ENCODE data around the gene KCTD17. TPM values are rescaled to one million over a fixed set of nuclear protein-coding genes. Genes with fewer than 3 reads are reported as not detected.

The KCTD17 gene
- total and polyA plus RNA-seq, 3 experiments from 2014 or later: 12.9 to 44.8 (median 40.8) TPM

GRCh38 chr22:37062702-37063381 lies 11.3 kb downstream of the KCTD17 start:
- Histone ChIP-seq H3K4me1 (ENCODE audit: insufficient read depth, low read length) (no peaks in the 10 kb centered on the region), H3K4me3 (ENCODE audit: low read length) (no peak overlapping the region), H3K27me3 (ENCODE audit: insufficient read depth, low read length, poor library complexity, severe bottlenecking) (no peaks in the 10 kb centered on the region), H3K27ac (ENCODE audit: low read depth, low read length) (no peak overlapping the region), H3K36me3 (ENCODE audit: insufficient read depth, low read length) (no peaks in the 10 kb centered on the region), H3K9me3 (ENCODE audit: low read length) (no peaks in the 10 kb centered on the region)
- Mint-ChIP-seq H3K27ac (peak overlapping the region in 1 of 8 donors; percentile 23), H3K27me3 (peaks cover 4% of the 10 kb centered on the region in 2 donors), H3K4me1 (peaks cover 7 to 26% (median 7%) of the 10 kb centered on the region in 3 donors), H3K4me3 (no peak overlapping the region), H3K9me3 (no peaks in the 10 kb centered on the region), H3K36me3 (peaks cover 0 to 23% (median 0%) of the 10 kb centered on the region in 3 donors)
- POLR2A ChIA-PET: no interaction called here
- no peak for DNase-seq
- CTCF ChIA-PET: no interaction called here

DNA sequence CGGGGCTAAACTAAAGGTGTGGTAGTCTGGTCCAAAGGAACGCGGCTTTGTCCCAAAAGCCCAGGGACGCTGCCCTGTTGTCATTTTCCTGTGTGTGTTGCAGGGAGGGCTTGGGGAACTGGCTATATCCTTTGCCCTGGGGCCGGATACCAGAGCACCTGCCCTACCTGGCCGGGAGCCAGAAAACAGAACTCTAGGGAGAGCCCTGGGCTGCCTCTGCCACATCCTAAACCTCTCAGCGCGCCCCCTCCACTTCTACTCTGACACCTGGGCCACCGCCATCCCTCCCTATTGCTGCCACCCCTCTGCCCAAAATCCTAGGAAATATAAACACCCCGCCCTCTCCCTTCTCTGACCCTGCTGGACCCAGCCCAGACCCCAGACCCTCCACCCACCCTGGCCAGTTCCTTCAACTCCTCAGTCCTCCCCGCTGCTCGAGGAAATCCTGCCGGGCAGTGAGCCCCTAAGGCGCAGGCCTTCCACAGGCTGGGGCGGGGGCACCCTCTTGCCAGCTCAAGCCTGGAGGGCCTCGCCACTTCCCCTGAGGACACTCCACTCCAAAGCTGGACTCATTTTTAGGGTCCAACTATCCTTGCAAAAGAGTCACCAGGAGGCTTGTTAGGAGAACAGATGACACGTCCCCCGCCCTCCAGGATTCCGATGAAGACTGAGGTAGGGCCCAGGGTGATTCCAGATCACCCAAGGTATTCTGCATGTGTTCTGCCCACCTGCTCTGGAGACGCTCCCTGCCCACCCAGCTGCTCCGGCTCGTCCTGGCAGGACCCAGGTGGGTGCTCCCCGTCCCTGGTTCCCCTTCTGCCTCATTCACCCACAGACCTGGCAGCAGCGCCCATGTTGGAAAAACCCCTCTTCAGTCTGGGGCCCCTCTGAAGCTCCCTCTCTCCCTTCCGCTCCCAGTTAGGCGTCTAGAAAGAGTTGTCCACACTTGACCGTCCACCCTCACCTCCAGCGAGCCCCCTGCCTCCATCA lies 12.2 kb downstream of the KCTD17 start:
- H3K4me1 ChIP-seq (ENCODE audit: insufficient read depth, low read length): no peaks in the 10 kb centered on the region
- ChIA-PET CTCF (no interaction called here), POLR2A (no interaction called here)
- Mint-ChIP-seq H3K9me3 (no peaks in the 10 kb centered on the region), H3K27me3 (peaks cover 5 to 8% of the 10 kb centered on the region in 2 donors), H3K4me1 (peaks cover 7 to 26% (median 7%) of the 10 kb centered on the region in 3 donors), H3K27ac (peak overlapping the region in 3 of 8 donors; percentile 33 to 69 (median 57)), H3K36me3 (peaks cover 0 to 18% (median 0%) of the 10 kb centered on the region in 3 donors), H3K4me3 (no peak overlapping the region)
- H3K27ac ChIP-seq (ENCODE audit: low read depth, low read length): no peak overlapping the region
- no peaks in the 10 kb centered on the region for H3K36me3 ChIP-seq (ENCODE audit: insufficient read depth, low read length)
- peak in 1 of 5 donors; percentile 38 for DNase-seq
- H3K4me3 ChIP-seq (ENCODE audit: low read length): no peak overlapping the region
- no peaks in the 10 kb centered on the region for H3K27me3 ChIP-seq (ENCODE audit: insufficient read depth, low read length, poor library complexity, severe bottlenecking)
- no peaks in the 10 kb centered on the region for H3K9me3 ChIP-seq (ENCODE audit: low read length)

GRCh38 chr22:37064553-37064952 lies 13.0 kb downstream of the KCTD17 start:
- H3K36me3 ChIP-seq (ENCODE audit: insufficient read depth, low read length): no peaks in the 10 kb centered on the region
- no peaks in the 10 kb centered on the region for H3K27me3 ChIP-seq (ENCODE audit: insufficient read depth, low read length, poor library complexity, severe bottlenecking)
- Mint-ChIP-seq H3K27ac (peak overlapping the region in 1 of 8 donors; percentile 33), H3K4me3 (no peak overlapping the region), H3K27me3 (peaks cover 8 to 10% of the 10 kb centered on the region in 2 donors), H3K36me3 (peaks cover 0 to 15% (median 0%) of the 10 kb centered on the region in 3 donors), H3K9me3 (no peaks in the 10 kb centered on the region), H3K4me1 (peaks cover 7 to 25% (median 7%) of the 10 kb centered on the region in 3 donors)
- no peaks in the 10 kb centered on the region for H3K9me3 ChIP-seq (ENCODE audit: low read length)
- ChIA-PET POLR2A (no interaction called here), CTCF (no interaction called here)
- no peak for DNase-seq
- no peaks in the 10 kb centered on the region for H3K4me1 ChIP-seq (ENCODE audit: insufficient read depth, low read length)
- no peak overlapping the region for H3K27ac ChIP-seq (ENCODE audit: low read depth, low read length)
- no peak overlapping the region for H3K4me3 ChIP-seq (ENCODE audit: low read length)

- Histone ChIP-seq H3K4me3 (ENCODE audit: low read length) (no peak overlapping the region), H3K9me3 (ENCODE audit: low read length) (no peaks in the 10 kb centered on the region), H3K27ac (ENCODE audit: low read depth, low read length) (no peak overlapping the region), H3K27me3 (ENCODE audit: insufficient read depth, low read length, poor library complexity, severe bottlenecking) (no peaks in the 10 kb centered on the region), H3K36me3 (ENCODE audit: insufficient read depth, low read length) (no peaks in the 10 kb centered on the region), H3K4me1 (ENCODE audit: insufficient read depth, low read length) (no peaks in the 10 kb centered on the region)
- Mint-ChIP-seq H3K4me1 (peaks cover 3 to 19% (median 7%) of the 10 kb centered on the region in 3 donors), H3K27me3 (peaks cover 13 to 16% of the 10 kb centered on the region in 2 donors), H3K36me3 (peaks cover 0 to 11% (median 0%) of the 10 kb centered on the region in 3 donors), H3K4me3 (no peak overlapping the region), H3K9me3 (no peaks in the 10 kb centered on the region), H3K27ac (no peak overlapping the region)
- ChIA-PET CTCF (no interaction called here), POLR2A (no interaction called here)
- no peak for DNase-seq
These were observed 13.6 kb downstream of the KCTD17 start for GRCh38 chr22:37065180-37065579.

DNA sequence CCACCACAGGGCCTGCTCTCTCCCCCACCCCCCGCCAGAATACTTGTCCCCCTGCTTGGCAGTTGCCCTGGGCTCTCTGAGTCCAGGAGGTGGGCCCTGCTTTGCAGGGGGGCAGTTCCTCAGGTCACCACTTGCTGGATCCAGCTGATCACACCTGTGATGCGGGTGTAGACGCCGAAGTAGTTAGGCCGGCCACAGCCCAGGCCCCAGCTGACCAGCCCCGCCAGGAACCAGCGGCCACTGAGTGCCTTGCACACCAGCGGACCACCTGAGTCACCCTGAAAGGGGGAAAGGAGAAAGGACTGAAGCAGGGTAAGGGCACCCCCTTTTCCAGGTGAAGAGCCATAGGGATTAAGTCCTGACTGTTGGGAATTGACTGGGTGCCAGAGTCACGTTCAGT lies 14.4 kb downstream of the KCTD17 start:
- Histone ChIP-seq H3K9me3 (ENCODE audit: low read length) (no peaks in the 10 kb centered on the region), H3K4me3 (ENCODE audit: low read length) (no peak overlapping the region), H3K36me3 (ENCODE audit: insufficient read depth, low read length) (no peaks in the 10 kb centered on the region), H3K4me1 (ENCODE audit: insufficient read depth, low read length) (no peaks in the 10 kb centered on the region), H3K27ac (ENCODE audit: low read depth, low read length) (no peak overlapping the region), H3K27me3 (ENCODE audit: insufficient read depth, low read length, poor library complexity, severe bottlenecking) (no peaks in the 10 kb centered on the region)
- Mint-ChIP-seq H3K4me3 (no peak overlapping the region), H3K27ac (no peak overlapping the region), H3K4me1 (peaks cover under 1 to 11% (median 2%) of the 10 kb centered on the region in 3 donors), H3K36me3 (peaks cover 0 to 7% (median 0%) of the 10 kb centered on the region in 3 donors), H3K9me3 (no peaks in the 10 kb centered on the region), H3K27me3 (peaks cover 15 to 18% of the 10 kb centered on the region in 2 donors)
- ChIA-PET POLR2A (no interaction called here), CTCF (no interaction called here)
- no peak for DNase-seq

DNA sequence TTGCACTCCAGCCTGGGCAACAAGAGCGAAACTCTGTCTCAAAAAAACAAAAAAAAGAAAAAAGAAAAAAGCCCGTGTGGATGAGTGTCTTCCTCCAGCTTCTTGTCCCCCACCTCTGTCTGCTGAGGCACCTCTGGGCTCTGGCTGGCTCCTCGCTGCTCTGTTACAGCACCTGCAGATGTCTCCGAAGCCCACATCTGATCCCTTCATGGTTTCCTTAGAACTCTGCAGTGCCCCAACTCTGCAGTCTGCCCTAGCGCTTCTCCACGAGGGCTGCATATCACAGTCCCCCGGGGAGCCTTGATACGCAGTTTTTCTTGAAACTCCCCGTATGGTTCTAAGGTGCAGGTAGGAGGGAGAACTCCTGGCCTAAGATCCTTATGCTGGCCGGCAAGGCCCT lies 15.9 kb downstream of the KCTD17 start:
- Histone ChIP-seq H3K9me3 (ENCODE audit: low read length) (no peaks in the 10 kb centered on the region), H3K4me3 (ENCODE audit: low read length) (no peak overlapping the region), H3K4me1 (ENCODE audit: insufficient read depth, low read length) (no peaks in the 10 kb centered on the region), H3K36me3 (ENCODE audit: insufficient read depth, low read length) (no peaks in the 10 kb centered on the region), H3K27me3 (ENCODE audit: insufficient read depth, low read length, poor library complexity, severe bottlenecking) (no peaks in the 10 kb centered on the region), H3K27ac (ENCODE audit: low read depth, low read length) (no peak overlapping the region)
- ChIA-PET POLR2A (no interaction called here), CTCF (no interaction called here)
- Mint-ChIP-seq H3K4me1 (peaks cover 0 to 4% (median 0%) of the 10 kb centered on the region in 3 donors), H3K36me3 (peaks cover 0 to 5% (median 0%) of the 10 kb centered on the region in 3 donors), H3K9me3 (no peaks in the 10 kb centered on the region), H3K27ac (peak overlapping the region in 1 of 8 donors; percentile 78), H3K27me3 (peaks cover 15 to 18% of the 10 kb centered on the region in 2 donors), H3K4me3 (no peak overlapping the region)
- DNase-seq: no peak

DNA sequence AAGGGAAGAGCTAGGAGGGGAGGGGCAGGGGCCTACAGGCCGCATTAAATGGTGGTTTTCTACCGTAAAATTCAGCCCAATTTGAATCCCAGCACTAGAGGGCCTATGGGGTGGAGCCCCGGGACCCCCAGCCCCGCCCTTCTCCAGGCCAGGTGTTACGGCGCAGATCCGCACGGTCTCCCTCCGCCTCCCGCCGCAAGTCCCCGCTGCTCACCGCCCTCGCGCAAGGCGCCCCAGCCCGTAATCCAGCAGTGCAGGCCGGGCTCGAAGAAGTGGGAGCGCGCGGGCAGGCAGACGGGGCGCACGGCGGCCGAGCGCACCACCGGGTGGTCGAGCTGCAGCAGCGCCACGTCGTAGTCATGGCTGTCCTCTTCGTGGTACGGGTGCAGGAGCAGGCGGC lies 17.3 kb downstream of the KCTD17 start:
- H3K4me1 ChIP-seq (ENCODE audit: insufficient read depth, low read length): no peaks in the 10 kb centered on the region
- no peaks in the 10 kb centered on the region for H3K9me3 ChIP-seq (ENCODE audit: low read length)
- no peaks in the 10 kb centered on the region for H3K36me3 ChIP-seq (ENCODE audit: insufficient read depth, low read length)
- no peak overlapping the region for H3K4me3 ChIP-seq (ENCODE audit: low read length)
- Mint-ChIP-seq H3K36me3 (peaks cover 0 to 3% (median 0%) of the 10 kb centered on the region in 3 donors), H3K4me3 (no peak overlapping the region), H3K4me1 (no peaks in the 10 kb centered on the region), H3K27me3 (peaks cover 15 to 18% of the 10 kb centered on the region in 2 donors), H3K27ac (peak overlapping the region in 1 of 8 donors; percentile 38), H3K9me3 (no peaks in the 10 kb centered on the region)
- no peak overlapping the region for H3K27ac ChIP-seq (ENCODE audit: low read depth, low read length)
- H3K27me3 ChIP-seq (ENCODE audit: insufficient read depth, low read length, poor library complexity, severe bottlenecking): no peaks in the 10 kb centered on the region
- ChIA-PET POLR2A (interaction anchor here (0.5 kb wide), 1 partner anchor 522 kb away, joined by 4 read pairs; no protein-coding TSS in a partner anchor), CTCF (no interaction called here)
- DNase-seq: no peak

DNA sequence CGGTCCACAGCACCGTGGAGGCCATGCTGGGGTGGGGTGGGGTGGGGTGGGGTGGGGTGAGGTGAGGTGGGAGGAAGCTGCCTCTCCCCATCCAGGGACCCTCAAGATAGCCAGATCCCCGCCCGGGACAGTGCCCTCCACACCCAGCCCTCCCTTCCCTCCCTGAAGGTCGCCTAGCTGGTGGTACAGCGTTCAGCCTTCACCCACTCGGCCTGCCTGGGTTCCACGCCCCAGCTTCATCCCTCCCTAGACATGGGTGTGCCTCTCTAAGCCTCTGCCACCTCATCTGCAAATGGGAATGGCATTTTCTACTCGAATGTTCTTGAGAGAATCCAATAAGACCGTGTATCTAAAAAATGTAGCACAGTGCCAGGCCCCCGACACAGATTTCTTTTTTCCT lies 17.8 kb downstream of the KCTD17 start:
- ChIA-PET CTCF (interaction anchor here (0.9 kb wide), 1 partner anchor 129 kb away, joined by 5 read pairs; no protein-coding TSS in a partner anchor), POLR2A (no interaction called here)
- peaks cover 14 to 18% of the 10 kb centered on the region in 2 donors for H3K27me3 Mint-ChIP-seq
- peaks cover 0 to 2% (median 0%) of the 10 kb centered on the region in 3 donors for H3K36me3 Mint-ChIP-seq
- no peaks in the 10 kb centered on the region for H3K9me3 ChIP-seq (ENCODE audit: low read length)
- H3K9me3 Mint-ChIP-seq: no peaks in the 10 kb centered on the region
- no peaks in the 10 kb centered on the region for H3K4me1 Mint-ChIP-seq
- H3K4me1 ChIP-seq (ENCODE audit: insufficient read depth, low read length): no peaks in the 10 kb centered on the region
- no peaks in the 10 kb centered on the region for H3K36me3 ChIP-seq (ENCODE audit: insufficient read depth, low read length)
- H3K4me3 Mint-ChIP-seq: no peak overlapping the region
- H3K27ac ChIP-seq (ENCODE audit: low read depth, low read length): no peak overlapping the region
- H3K27ac Mint-ChIP-seq: no peak overlapping the region
- no peaks in the 10 kb centered on the region for H3K27me3 ChIP-seq (ENCODE audit: insufficient read depth, low read length, poor library complexity, severe bottlenecking)
- no peak for DNase-seq
- H3K4me3 ChIP-seq (ENCODE audit: low read length): no peak overlapping the region

All from CD8-positive, alpha-beta memory T cell (primary cell).